Activated T-helper 17 cell treated with anti-CD3 and anti-CD28 coated beads, Interleukin-2, amount 50 U/mL, for 72 hours (primary cell): ENCODE data around the gene SPTBN4. TPM values are rescaled to one million over a fixed set of nuclear protein-coding genes. Genes with fewer than 3 reads are reported as not detected.
"Not testable (repeated sequence)": the region's sequence is repeated elsewhere in the genome, so short reads cannot be mapped to it uniquely, and the experiment has no call there.

Source experiments
- ATAC-seq: fragments of 150-1000 bp; cut with Tn5 transposase; replicated peaks from 2 replicates; pipeline ENCODE4 v1.10.0; 2021; ENCODE audit warnings: mild to moderate bottlenecking, moderate library complexity
- H3K27ac Mint-ChIP-seq: one replicate; pipeline ENCODE4 v1.8.0; 2022; ENCODE audit warnings: mixed read lengths
- H3K27me3 Mint-ChIP-seq: one replicate; pipeline ENCODE4 v1.8.0; 2022; ENCODE audit warnings: mixed read lengths
- H3K36me3 Mint-ChIP-seq: one replicate; pipeline ENCODE4 v1.8.0; 2022; ENCODE audit warnings: low read depth, mild to moderate bottlenecking, mixed read lengths
- H3K4me1 Mint-ChIP-seq: one replicate; pipeline ENCODE4 v1.8.0; 2022; ENCODE audit warnings: mixed read lengths
- H3K4me3 Mint-ChIP-seq: one replicate; pipeline ENCODE4 v1.8.0; 2022; ENCODE audit warnings: mild to moderate bottlenecking, mixed read lengths
- H3K9me3 Mint-ChIP-seq: one replicate; pipeline ENCODE4 v1.8.0; 2022; ENCODE audit warnings: mixed read lengths
- total RNA-seq, 2 donors: library from RNA; stranded (reverse); gene quantifications; one replicate each; pipeline ENCODE4 v1.2.3, GENCODE V29; 2022

The SPTBN4 gene
- total RNA-seq, 2 donors from 2014 or later, result 1.4 to 16.4 TPM

DNA sequence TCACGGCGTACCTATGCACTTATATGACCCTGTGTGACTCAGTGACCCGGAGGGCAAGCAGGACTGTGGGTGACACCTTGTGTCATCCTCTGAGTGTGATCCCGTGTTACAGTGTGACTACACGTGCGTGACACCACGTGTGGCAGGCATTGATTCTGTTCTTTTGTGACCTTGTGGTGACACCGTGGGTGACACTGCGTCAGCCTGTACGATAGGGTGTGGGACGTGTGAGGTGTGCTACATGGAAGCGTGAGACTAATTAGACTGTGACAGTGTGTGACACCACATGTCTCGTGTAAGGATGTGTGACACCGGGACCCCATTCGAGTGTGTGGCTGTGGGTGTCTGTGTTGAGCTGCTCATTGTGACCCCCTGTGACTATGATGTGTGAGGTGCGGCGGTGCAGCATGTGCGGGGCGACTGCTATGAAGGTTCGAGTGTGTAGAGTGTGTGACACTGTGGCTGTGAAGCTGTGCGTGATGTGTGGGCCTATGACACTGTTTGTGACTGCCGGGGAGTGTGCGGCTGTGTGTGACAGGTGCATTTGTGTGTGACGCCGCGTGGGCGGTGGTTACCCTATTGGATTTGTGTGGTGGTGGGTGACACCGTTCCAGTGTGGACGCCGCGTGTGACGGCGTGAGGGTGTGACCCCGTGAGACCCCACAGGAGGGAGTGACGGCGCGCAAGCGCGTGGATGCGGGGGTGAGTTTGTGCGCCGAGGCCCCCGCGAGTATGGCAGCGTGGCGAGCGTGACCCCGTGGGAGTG is 399 bp upstream of the SPTBN4 start:
- H3K36me3 Mint-ChIP-seq, result peaks cover 15% of the 10 kb centered on the region
- H3K4me1 Mint-ChIP-seq, result peaks cover 15% of the 10 kb centered on the region
- peak overlapping the region; percentile 91 for H3K27ac Mint-ChIP-seq
- H3K9me3 Mint-ChIP-seq, result no peaks in the 10 kb centered on the region
- peaks cover 5% of the 10 kb centered on the region for H3K27me3 Mint-ChIP-seq
- ATAC-seq, result peak; percentile 81
- peak overlapping the region; percentile 90 for H3K4me3 Mint-ChIP-seq

DNA sequence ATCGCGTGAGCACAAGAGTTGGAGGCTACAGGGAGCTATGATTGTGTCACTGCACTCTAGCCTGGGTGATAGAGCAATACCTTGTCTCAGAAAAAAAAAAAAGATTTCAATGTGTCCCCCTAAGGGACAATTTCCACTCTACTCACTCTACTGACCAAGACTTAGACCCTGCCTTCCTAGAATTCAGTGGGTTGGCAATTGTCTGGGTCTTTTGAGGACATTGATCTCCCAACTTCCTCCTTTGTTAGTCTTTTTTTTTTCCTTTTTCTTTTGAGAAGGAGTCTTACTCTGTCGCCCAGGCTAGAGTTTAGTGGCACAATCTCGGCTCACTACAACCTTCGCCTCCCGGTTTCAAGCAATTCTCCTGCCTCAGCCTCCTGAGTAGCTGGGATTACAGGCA is 2.2 kb downstream of the SPTBN4 start:
- no peak for ATAC-seq
- H3K27me3 Mint-ChIP-seq, result peaks cover 5% of the 10 kb centered on the region
- peaks cover 15% of the 10 kb centered on the region for H3K36me3 Mint-ChIP-seq
- H3K27ac Mint-ChIP-seq, result no peak overlapping the region
- peaks cover 15% of the 10 kb centered on the region for H3K4me1 Mint-ChIP-seq
- no peak overlapping the region for H3K4me3 Mint-ChIP-seq
- no peaks in the 10 kb centered on the region for H3K9me3 Mint-ChIP-seq

- ATAC-seq, result no peak
- H3K36me3 Mint-ChIP-seq, result peaks cover 7% of the 10 kb centered on the region
- H3K27ac Mint-ChIP-seq, result no peak overlapping the region
- no peak overlapping the region for H3K4me3 Mint-ChIP-seq
- H3K27me3 Mint-ChIP-seq, result peaks cover 5% of the 10 kb centered on the region
- H3K4me1 Mint-ChIP-seq, result peaks cover 7% of the 10 kb centered on the region
- no peaks in the 10 kb centered on the region for H3K9me3 Mint-ChIP-seq
Measured at GRCh38 chr19:40471111-40471510, 4.3 kb downstream of the SPTBN4 start.

DNA sequence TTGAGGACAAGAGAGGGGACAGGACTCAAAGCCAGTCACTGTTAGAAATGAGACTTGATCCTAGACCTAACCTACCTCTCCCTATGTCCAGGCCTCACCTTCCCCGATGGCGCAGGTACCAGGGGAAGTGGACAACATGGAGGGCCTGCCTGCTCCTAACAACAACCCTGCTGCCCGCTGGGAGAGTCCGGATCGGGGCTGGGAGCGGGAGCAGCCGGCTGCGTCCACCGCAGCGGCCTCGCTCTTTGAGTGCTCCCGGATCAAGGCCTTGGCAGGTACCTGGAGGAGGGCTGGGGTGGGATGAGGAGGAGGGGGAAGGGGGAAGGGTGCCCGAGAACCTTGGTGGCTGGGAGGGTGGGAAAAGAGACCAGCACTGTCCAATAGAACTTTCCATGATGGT is 5.7 kb downstream of the SPTBN4 start:
- no peaks in the 10 kb centered on the region for H3K27me3 Mint-ChIP-seq
- no peak overlapping the region for H3K27ac Mint-ChIP-seq
- H3K36me3 Mint-ChIP-seq, result no peaks in the 10 kb centered on the region
- no peak for ATAC-seq
- H3K9me3 Mint-ChIP-seq, result no peaks in the 10 kb centered on the region
- H3K4me3 Mint-ChIP-seq, result no peak overlapping the region
- no peaks in the 10 kb centered on the region for H3K4me1 Mint-ChIP-seq

DNA sequence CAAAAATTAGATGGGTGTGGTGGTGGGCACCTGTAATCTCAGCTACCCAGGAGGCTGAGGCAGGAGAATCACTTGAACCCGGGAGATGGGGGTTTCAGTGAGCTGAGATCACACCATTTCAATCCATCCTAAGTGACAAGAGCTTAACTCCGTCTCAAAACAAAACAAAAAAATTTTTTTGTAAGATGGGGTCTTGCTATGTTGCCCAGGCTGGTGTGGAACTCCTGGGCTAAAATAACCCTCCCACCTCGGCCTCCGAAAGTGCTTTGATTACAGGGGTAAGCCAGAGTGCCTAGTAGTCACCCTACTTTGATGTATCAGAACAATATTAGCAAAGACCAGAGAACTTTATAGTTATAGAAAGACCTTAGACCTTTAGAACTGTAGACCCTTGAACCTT is 7.9 kb downstream of the SPTBN4 start:
- no peaks in the 10 kb centered on the region for H3K4me1 Mint-ChIP-seq
- H3K9me3 Mint-ChIP-seq, result no peaks in the 10 kb centered on the region
- H3K4me3 Mint-ChIP-seq, result no peak overlapping the region
- H3K27ac Mint-ChIP-seq, result no peak overlapping the region
- no peaks in the 10 kb centered on the region for H3K27me3 Mint-ChIP-seq
- H3K36me3 Mint-ChIP-seq, result no peaks in the 10 kb centered on the region
- ATAC-seq, result no peak

DNA sequence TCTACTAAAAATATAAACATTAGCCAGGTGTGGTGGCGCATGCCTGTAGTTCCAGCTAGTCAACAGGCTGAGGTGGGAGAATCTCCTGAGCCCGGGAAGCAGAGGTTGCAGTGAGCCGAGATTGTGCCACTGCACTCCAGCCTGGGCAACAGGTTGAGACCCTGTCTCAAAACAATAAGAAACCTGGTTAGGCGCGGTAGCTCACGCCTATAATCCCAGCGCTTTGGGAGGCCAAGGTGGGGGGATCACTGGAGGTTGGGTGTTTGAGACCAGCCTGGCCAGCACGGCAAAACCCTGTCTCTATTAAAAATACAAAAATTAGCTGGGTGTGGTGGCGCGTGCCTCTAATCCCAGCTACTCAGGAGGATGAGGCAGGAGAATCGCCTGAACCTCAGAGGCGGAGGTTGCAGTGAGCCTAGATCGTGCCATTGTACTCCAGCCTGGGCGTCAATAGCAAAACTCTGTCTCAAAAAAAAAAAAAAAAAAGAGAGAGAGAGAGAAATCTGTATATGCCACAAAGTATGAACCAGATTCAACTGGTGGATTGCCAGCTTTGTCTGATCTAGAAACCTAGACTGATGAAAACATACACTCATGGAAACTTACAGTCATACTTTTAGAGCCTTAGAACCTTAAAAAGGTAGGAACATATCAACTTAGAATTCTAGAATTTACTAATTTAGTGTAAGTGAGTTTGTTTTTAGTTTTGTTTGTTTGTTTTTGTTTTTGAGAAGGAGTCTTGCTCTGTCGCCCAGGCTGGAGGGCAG is 9.3 kb downstream of the SPTBN4 start:
- ATAC-seq, result peak; percentile 93
- not testable (repeated sequence) for H3K27me3 Mint-ChIP-seq, H3K4me3 Mint-ChIP-seq, H3K27ac Mint-ChIP-seq, H3K4me1 Mint-ChIP-seq, H3K36me3 Mint-ChIP-seq, H3K9me3 Mint-ChIP-seq

- peaks cover 20% of the 10 kb centered on the region for H3K27me3 Mint-ChIP-seq
- H3K9me3 Mint-ChIP-seq, result no peaks in the 10 kb centered on the region
- H3K27ac Mint-ChIP-seq, result no peak overlapping the region
- H3K4me1 Mint-ChIP-seq, result no peaks in the 10 kb centered on the region
- H3K36me3 Mint-ChIP-seq, result no peaks in the 10 kb centered on the region
- H3K4me3 Mint-ChIP-seq, result no peak overlapping the region
- ATAC-seq, result no peak
Measured at GRCh38 chr19:40486017-40486416, 19.2 kb downstream of the SPTBN4 start.

- no peak for ATAC-seq
- H3K4me1 Mint-ChIP-seq, result no peaks in the 10 kb centered on the region
- H3K36me3 Mint-ChIP-seq, result no peaks in the 10 kb centered on the region
- peaks cover 28% of the 10 kb centered on the region for H3K27me3 Mint-ChIP-seq
- no peaks in the 10 kb centered on the region for H3K9me3 Mint-ChIP-seq
- no peak overlapping the region for H3K27ac Mint-ChIP-seq
- no peak overlapping the region for H3K4me3 Mint-ChIP-seq
Measured at GRCh38 chr19:40489882-40490230, 23.1 kb downstream of the SPTBN4 start.

DNA sequence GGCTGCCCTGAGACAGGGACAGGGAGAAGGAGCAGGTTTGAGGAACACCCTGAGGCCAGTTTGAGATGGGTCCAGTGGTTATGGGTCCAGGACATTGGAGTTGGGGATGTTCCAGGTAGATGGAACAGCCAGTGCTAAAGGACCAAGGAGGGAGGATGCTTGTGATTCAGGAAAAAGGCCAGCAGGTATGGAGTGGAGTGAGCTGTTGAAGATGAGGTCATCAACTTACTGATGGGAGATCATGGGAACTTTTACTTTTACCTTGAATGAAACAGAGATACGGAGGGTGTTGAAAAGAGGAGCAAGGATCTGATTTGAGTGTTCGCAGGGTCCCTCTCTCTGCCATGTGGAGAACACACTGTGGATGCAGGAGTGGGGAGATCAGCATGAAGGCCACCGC is 25.5 kb downstream of the SPTBN4 start:
- H3K27ac Mint-ChIP-seq, result no peak overlapping the region
- no peak overlapping the region for H3K4me3 Mint-ChIP-seq
- peaks cover under 1% of the 10 kb centered on the region for H3K4me1 Mint-ChIP-seq
- H3K27me3 Mint-ChIP-seq, result peaks cover 24% of the 10 kb centered on the region
- no peaks in the 10 kb centered on the region for H3K9me3 Mint-ChIP-seq
- no peak for ATAC-seq
- H3K36me3 Mint-ChIP-seq, result no peaks in the 10 kb centered on the region

- peak overlapping the region; percentile 18 for H3K27ac Mint-ChIP-seq
- no peak overlapping the region for H3K4me3 Mint-ChIP-seq
- peaks cover 25% of the 10 kb centered on the region for H3K27me3 Mint-ChIP-seq
- no peaks in the 10 kb centered on the region for H3K9me3 Mint-ChIP-seq
- H3K36me3 Mint-ChIP-seq, result no peaks in the 10 kb centered on the region
- H3K4me1 Mint-ChIP-seq, result peaks cover 8% of the 10 kb centered on the region
- no peak for ATAC-seq
Measured at GRCh38 chr19:40493778-40494177, 27.0 kb downstream of the SPTBN4 start.

DNA sequence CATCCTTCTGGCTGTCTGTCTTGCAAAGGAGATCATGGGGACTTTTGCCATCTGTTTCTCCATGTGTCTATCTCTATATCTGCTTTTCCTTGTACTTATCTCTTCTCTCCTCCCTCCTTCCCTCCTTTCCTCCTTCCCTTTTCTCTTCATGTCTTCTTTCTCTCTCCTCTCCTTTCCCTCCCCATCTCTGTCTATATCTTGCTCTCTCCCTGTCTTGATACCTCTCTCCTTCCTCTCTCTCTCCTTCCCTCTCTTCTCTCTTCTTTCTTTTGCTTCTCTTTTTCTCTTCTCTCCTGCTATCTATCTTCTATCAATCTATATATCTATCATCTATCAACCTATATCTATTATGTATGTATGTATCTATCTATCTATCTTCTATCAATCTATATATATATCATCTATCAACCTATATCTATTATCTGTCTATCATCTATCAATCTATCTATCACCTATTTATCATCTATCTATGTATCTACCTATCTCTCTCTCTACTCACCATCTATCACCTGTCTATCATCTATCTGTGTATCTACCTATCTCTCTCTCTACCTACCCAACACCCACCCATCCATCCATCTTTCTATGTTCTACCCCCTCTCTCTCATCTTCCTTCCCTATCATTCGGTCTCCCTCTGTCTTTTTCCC is 27.5 kb downstream of the SPTBN4 start:
- Mint-ChIP-seq H3K27ac (peak overlapping the region; percentile 18), H3K36me3 (no peaks in the 10 kb centered on the region), H3K9me3 (no peaks in the 10 kb centered on the region), H3K4me1 (peaks cover 8% of the 10 kb centered on the region), H3K27me3 (peaks cover 25% of the 10 kb centered on the region), H3K4me3 (no peak overlapping the region)
- no peak for ATAC-seq

DNA sequence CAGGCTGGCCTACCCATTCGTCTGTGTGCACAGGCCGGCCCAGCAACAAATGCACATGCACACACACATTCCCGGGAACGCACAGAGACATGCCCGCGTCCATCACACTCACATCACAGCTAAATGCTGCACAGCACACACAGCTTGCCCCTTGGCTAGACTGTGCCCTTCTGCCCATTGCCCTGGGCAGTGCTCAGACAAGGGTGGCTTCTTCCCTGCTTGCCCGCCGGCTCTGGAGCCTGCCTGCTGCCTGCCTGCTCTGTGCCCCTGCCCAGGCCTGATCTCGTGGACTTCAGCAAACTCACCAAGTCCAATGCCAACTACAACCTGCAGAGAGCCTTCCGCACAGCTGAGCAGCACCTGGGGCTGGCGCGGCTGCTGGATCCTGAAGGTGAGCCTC is 30.4 kb downstream of the SPTBN4 start:
- no peak for ATAC-seq
- no peak overlapping the region for H3K27ac Mint-ChIP-seq
- H3K4me1 Mint-ChIP-seq, result peaks cover 8% of the 10 kb centered on the region
- H3K9me3 Mint-ChIP-seq, result no peaks in the 10 kb centered on the region
- H3K27me3 Mint-ChIP-seq, result peaks cover 34% of the 10 kb centered on the region
- H3K4me3 Mint-ChIP-seq, result no peak overlapping the region
- H3K36me3 Mint-ChIP-seq, result no peaks in the 10 kb centered on the region

GRCh38 chr19:40499320-40499719 is 32.5 kb downstream of the SPTBN4 start:
- H3K36me3 Mint-ChIP-seq, result no peaks in the 10 kb centered on the region
- no peak overlapping the region for H3K27ac Mint-ChIP-seq
- no peak for ATAC-seq
- peaks cover 15% of the 10 kb centered on the region for H3K4me1 Mint-ChIP-seq
- H3K27me3 Mint-ChIP-seq, result peaks cover 35% of the 10 kb centered on the region
- no peak overlapping the region for H3K4me3 Mint-ChIP-seq
- no peaks in the 10 kb centered on the region for H3K9me3 Mint-ChIP-seq

DNA sequence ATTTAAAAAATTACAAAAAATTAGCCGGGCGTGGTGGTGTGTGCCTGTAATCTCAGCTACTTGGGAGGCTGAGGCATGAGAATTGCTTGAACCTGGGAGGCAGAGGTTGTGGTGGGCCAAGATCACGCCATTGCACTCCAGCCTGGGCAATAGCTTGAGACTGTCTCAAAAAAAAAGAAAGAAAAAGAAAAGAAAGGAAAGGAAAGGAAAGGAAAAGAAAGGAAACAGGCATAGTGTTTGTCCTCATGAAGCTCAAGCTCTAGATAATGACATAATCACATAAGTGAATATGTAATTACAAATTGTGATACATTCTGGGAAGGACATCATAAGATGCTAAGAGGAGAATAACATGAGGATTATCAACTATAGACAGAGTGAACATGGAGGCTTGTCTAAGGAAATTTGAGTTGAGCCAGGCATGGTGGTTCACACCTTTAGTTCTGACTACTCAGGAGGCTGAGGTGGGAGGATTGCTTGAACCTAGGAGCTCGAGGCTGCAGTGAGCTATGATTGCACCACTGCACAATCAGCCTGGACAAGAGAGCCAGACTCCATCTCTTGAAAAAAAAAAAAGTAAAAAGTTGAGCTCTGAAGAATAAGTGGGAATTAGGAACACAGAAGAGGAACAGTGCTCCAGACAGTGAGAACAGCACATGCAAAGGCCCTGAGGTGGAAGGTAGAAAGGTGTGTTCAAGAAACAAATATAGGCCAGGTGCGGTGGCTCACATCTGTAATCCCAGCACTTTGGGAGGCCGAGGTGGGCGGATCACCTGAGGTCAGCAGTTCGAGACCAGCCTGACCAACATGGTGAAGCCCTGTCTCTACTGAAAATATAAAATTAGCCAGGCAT is 34.1 kb downstream of the SPTBN4 start:
- not testable (repeated sequence) for ATAC-seq, H3K27ac Mint-ChIP-seq, H3K9me3 Mint-ChIP-seq, H3K36me3 Mint-ChIP-seq, H3K4me3 Mint-ChIP-seq
- peaks cover 19% of the 10 kb centered on the region for H3K4me1 Mint-ChIP-seq
- peaks cover 27% of the 10 kb centered on the region for H3K27me3 Mint-ChIP-seq
